ENCODE measurements around the gene RXRA.

Gene RXRA

GRCh38 chr9:134384811-134385479 is 58.7 kb downstream of the RXRA start:
- peak; percentile 67 for DNase-seq (ENCODE audit: low spot score)

GRCh38 chr9:134385915-134386314 is 59.7 kb downstream of the RXRA start:
- DNase-seq (ENCODE audit: low spot score) = no peak

GRCh38 chr9:134386951-134387831 is 60.9 kb downstream of the RXRA start:
- DNase-seq (ENCODE audit: low spot score) = no peak

GRCh38 chr9:134388289-134388808 is 62.1 kb downstream of the RXRA start:
- no peak for DNase-seq (ENCODE audit: low spot score)

GRCh38 chr9:134388976-134389375 is 62.7 kb downstream of the RXRA start:
- DNase-seq (ENCODE audit: low spot score) = no peak

GRCh38 chr9:134389642-134390041 is 63.4 kb downstream of the RXRA start:
- DNase-seq (ENCODE audit: low spot score) = no peak

- no peak for DNase-seq (ENCODE audit: low spot score)
Observed at GRCh38 chr9:134390537-134390936, 64.3 kb downstream of the RXRA start.

GRCh38 chr9:134390947-134391318 is 64.7 kb downstream of the RXRA start:
- DNase-seq (ENCODE audit: low spot score) = no peak

GRCh38 chr9:134391319-134392231 is 65.3 kb downstream of the RXRA start:
- DNase-seq (ENCODE audit: low spot score) = no peak

- DNase-seq (ENCODE audit: low spot score) = no peak
Observed at GRCh38 chr9:134392900-134393299, 66.6 kb downstream of the RXRA start.

- DNase-seq (ENCODE audit: low spot score) = no peak
Observed at GRCh38 chr9:134393582-134394280, 67.5 kb downstream of the RXRA start.

- no peak for DNase-seq (ENCODE audit: low spot score)
Observed at GRCh38 chr9:134395002-134395517, 68.8 kb downstream of the RXRA start.

GRCh38 chr9:134395737-134396257 is 69.5 kb downstream of the RXRA start:
- DNase-seq (ENCODE audit: low spot score) = no peak

GRCh38 chr9:134396258-134396742 is 70.0 kb downstream of the RXRA start:
- DNase-seq (ENCODE audit: low spot score) = no peak

GRCh38 chr9:134396825-134397224 is 70.6 kb downstream of the RXRA start:
- no peak for DNase-seq (ENCODE audit: low spot score)

GRCh38 chr9:134398756-134399155 is 72.5 kb downstream of the RXRA start:
- DNase-seq (ENCODE audit: low spot score) = no peak

GRCh38 chr9:134399435-134400056 is 73.3 kb downstream of the RXRA start:
- DNase-seq (ENCODE audit: low spot score) = no peak

GRCh38 chr9:134400283-134400682 is 74.0 kb downstream of the RXRA start:
- DNase-seq (ENCODE audit: low spot score) = no peak

- DNase-seq (ENCODE audit: low spot score) = no peak
Observed at GRCh38 chr9:134401391-134401790, 75.1 kb downstream of the RXRA start.

GRCh38 chr9:134402182-134402581 is 75.9 kb downstream of the RXRA start:
- no peak for DNase-seq (ENCODE audit: low spot score)
